Natural killer cell (primary cell): ENCODE measurements around the gene FBXW4. TPM values are rescaled to one million over a fixed set of nuclear protein-coding genes. Genes with fewer than 3 reads are reported as not detected.

Experiments used
- ATAC-seq, 3 donors: fragments of 150-1000 bp in 2 of 3; fragments of 200-7000 bp in 1 of 3; cut with Tn5 transposase; 1 replicate in 1 of 3; 2 replicates in 2 of 3; pipeline ENCODE4 v1.10.0; 2021; ENCODE audit warnings: mild to moderate bottlenecking in 2 of 3, moderate library complexity in 2 of 3
- DNase-seq, 2 donors: peaks; one replicate each; pipeline versions ENCODE4 v3.0.0 to v3.0.0-alpha.2; 2013 to 2021; ENCODE audit warnings: mixed read lengths in 1 of 2
- H3K27ac ChIP-seq: one replicate; pipeline ENCODE4 v1.5.1; 2013; ENCODE audit warnings: mild to moderate bottlenecking, low read length
- H3K27me3 ChIP-seq: one replicate; pipeline ENCODE4 v1.6.1; 2013; ENCODE audit warnings: low read length; ENCODE audit not compliant: control insufficient read depth, insufficient read depth
- H3K36me3 ChIP-seq: one replicate; pipeline ENCODE4 v1.6.1; 2013; ENCODE audit warnings: low read length; ENCODE audit not compliant: control insufficient read depth, insufficient read depth
- H3K4me1 ChIP-seq: one replicate; pipeline ENCODE4 v1.6.1; 2013; ENCODE audit warnings: low read length; ENCODE audit not compliant: control insufficient read depth, insufficient read depth
- H3K4me3 ChIP-seq: one replicate; pipeline ENCODE4 v1.5.1; 2013; ENCODE audit warnings: low read length
- H3K9me3 ChIP-seq: one replicate; pipeline ENCODE4 v1.6.1; 2013; ENCODE audit warnings: low read length; ENCODE audit not compliant: control insufficient read depth, insufficient read depth
- H3K27ac Mint-ChIP-seq, 2 donors: one replicate each; pipeline ENCODE4 v1.8.0; 2022; ENCODE audit warnings: mild to moderate bottlenecking in 2 of 2, mixed read lengths in 2 of 2, moderate library complexity in 1 of 2
- H3K27me3 Mint-ChIP-seq, 2 donors: one replicate each; pipeline ENCODE4 v1.8.0; 2022; ENCODE audit warnings: low read depth in 2 of 2, mixed read lengths in 2 of 2
- H3K36me3 Mint-ChIP-seq: one replicate; pipeline ENCODE4 v1.8.0; 2022; ENCODE audit warnings: mixed read lengths
- H3K4me1 Mint-ChIP-seq, 2 donors: one replicate each; pipeline ENCODE4 v1.8.0; 2022; ENCODE audit warnings: mixed read lengths in 2 of 2
- H3K4me3 Mint-ChIP-seq: one replicate; pipeline ENCODE4 v1.8.0; 2022; ENCODE audit warnings: mild to moderate bottlenecking, moderate library complexity, mixed read lengths
- H3K9me3 Mint-ChIP-seq, 2 donors: one replicate each; pipeline ENCODE4 v1.8.0; 2022; ENCODE audit warnings: mixed read lengths in 2 of 2
- WGBS: methylation state at CpG from one replicate; pipeline ENCODE4 v1.1.7; 2013; ENCODE audit warnings: missing lambda C conversion rate; ENCODE audit not compliant: insufficient coverage; 5-methylcytosine and 5-hydroxymethylcytosine counted together
- intact Hi-C: fragments of 100-400 bp; cut with micrococcal nuclease; formaldehyde crosslinking; loops from one replicate; pipeline ENCODE4 v1.14.2; 2022
- total RNA-seq, 4 donors: library from RNA; stranded (reverse); fragments of 120-200 nt in 1 of 4; gene quantifications; one replicate each; pipeline versions ENCODE4 v1.2.3 to v1.2.4, GENCODE V29; 2013 to 2022
- TF ChIP-seq, protein P1 (sequence below): fragments of 200-600 bp; IDR thresholded peaks from one replicate; pipeline ENCODE4 v1.8.0; 2022; ENCODE audit warnings: antibody characterized with exemption

Gene FBXW4
- total RNA-seq, 3 donors from 2014 or later (not counting 1 experiment from before 2014, with no cell fraction given) = 85.9 to 106 (median 91.9) TPM

DNA sequence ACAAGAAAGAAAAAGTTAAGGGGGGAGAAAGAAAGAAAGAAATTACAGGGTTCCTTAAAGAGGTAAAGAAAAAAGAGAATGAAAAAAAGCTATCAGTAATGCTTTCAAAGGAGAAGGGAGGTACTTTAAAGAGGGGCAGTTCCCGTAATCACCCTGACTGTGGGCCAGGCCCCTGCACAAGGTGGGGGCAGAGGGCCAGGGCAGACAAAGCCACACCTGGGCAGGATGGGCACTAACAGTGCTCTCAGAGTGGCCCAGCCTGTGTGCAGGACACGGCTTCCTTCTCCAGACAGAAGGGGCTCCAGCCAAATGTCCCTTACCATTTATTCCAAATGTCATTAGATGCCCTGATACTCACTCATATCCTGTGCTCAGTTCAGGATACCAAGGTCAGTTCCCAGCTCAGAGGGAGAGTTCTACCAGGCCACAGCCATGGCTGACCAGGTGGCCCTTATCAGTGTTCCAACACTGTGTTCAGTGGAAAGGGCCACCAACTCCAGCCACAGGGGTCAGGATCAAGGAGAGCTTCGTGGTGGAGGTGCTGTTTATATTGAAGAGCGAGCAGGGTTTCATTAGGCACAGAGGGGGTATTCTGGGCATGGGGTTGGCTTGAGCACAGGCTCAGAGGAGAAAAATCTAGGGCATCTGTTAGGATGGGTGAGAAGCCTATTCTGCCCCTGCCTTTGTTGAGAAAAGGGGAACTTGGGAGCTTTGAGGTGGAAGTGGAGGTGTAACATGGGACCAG, 77.0 kb downstream of the FBXW4 start:
- peaks cover 8% of the 10 kb centered on the region for H3K36me3 Mint-ChIP-seq
- H3K27ac ChIP-seq = no peak overlapping the region
- no peak overlapping the region for H3K4me3 ChIP-seq
- no peak for ATAC-seq
- H3K36me3 ChIP-seq = peaks cover 41% of the 10 kb centered on the region
- no peak for DNase-seq
- H3K27me3 Mint-ChIP-seq = no peaks in the 10 kb centered on the region
- TF ChIP-seq, protein P1, sequence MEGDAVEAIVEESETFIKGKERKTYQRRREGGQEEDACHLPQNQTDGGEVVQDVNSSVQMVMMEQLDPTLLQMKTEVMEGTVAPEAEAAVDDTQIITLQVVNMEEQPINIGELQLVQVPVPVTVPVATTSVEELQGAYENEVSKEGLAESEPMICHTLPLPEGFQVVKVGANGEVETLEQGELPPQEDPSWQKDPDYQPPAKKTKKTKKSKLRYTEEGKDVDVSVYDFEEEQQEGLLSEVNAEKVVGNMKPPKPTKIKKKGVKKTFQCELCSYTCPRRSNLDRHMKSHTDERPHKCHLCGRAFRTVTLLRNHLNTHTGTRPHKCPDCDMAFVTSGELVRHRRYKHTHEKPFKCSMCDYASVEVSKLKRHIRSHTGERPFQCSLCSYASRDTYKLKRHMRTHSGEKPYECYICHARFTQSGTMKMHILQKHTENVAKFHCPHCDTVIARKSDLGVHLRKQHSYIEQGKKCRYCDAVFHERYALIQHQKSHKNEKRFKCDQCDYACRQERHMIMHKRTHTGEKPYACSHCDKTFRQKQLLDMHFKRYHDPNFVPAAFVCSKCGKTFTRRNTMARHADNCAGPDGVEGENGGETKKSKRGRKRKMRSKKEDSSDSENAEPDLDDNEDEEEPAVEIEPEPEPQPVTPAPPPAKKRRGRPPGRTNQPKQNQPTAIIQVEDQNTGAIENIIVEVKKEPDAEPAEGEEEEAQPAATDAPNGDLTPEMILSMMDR = no peak
- peaks cover 12 to 29% of the 10 kb centered on the region in 2 donors for H3K4me1 Mint-ChIP-seq
- H3K4me3 Mint-ChIP-seq = no peak overlapping the region
- H3K9me3 ChIP-seq = no peaks in the 10 kb centered on the region
- WGBS = 89% methylated on average over 4 of the region's 4 CpGs
- H3K27me3 ChIP-seq = no peaks in the 10 kb centered on the region
- peak overlapping the region in 1 of 2 donors; percentile 63 for H3K27ac Mint-ChIP-seq
- no peaks in the 10 kb centered on the region for H3K9me3 Mint-ChIP-seq
- peaks cover 8% of the 10 kb centered on the region for H3K4me1 ChIP-seq
- intact Hi-C loops = no loop called here

DNA sequence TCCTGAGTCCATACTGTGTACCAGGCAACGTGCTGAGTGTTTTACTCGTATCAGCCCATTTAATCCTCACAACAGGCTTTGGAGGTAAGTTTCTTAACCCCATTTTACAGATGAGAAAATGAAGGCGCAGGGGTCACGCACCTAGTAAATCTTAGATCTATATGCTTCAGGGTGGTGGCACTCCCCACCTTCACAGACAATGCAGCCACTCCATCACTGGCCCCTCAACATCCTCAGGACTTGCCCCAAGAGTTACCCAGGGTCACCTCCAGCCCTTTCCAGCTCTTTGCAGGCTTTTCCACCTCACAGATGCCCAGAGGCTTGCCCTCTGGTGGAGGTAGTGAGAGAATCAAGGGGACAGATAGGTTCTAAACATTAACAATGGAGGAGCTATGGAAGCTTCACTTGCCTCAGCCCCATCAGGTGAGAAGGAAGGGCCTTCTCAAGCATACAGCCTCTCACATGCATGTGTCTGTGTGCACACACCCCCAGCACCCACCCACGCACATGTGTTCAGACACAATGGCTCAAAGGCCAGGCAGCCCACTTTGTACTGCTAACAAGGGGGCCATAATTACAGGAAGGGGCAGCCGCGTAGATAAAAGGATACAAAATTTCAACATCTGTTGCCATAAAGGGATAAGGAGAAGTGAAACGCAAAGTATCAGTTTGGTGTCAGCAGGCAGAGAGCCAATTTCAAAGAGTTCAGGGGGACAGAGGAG, 77.7 kb downstream of the FBXW4 start:
- Histone ChIP-seq H3K9me3 (no peaks in the 10 kb centered on the region), H3K27ac (no peak overlapping the region), H3K4me3 (no peak overlapping the region), H3K27me3 (no peaks in the 10 kb centered on the region), H3K4me1 (peaks cover 8% of the 10 kb centered on the region), H3K36me3 (peaks cover 42% of the 10 kb centered on the region)
- Mint-ChIP-seq H3K4me3 (no peak overlapping the region), H3K9me3 (no peaks in the 10 kb centered on the region), H3K27me3 (no peaks in the 10 kb centered on the region), H3K27ac (peak overlapping the region in 1 of 2 donors; percentile 63), H3K36me3 (peaks cover 8% of the 10 kb centered on the region), H3K4me1 (peaks cover 12 to 29% of the 10 kb centered on the region in 2 donors)
- intact Hi-C loops = no loop called here
- TF ChIP-seq, protein P1 = no peak
- DNase-seq (no peak), ATAC-seq (no peak)
- 72% methylated on average over 8 of the region's 8 CpGs for WGBS

DNA sequence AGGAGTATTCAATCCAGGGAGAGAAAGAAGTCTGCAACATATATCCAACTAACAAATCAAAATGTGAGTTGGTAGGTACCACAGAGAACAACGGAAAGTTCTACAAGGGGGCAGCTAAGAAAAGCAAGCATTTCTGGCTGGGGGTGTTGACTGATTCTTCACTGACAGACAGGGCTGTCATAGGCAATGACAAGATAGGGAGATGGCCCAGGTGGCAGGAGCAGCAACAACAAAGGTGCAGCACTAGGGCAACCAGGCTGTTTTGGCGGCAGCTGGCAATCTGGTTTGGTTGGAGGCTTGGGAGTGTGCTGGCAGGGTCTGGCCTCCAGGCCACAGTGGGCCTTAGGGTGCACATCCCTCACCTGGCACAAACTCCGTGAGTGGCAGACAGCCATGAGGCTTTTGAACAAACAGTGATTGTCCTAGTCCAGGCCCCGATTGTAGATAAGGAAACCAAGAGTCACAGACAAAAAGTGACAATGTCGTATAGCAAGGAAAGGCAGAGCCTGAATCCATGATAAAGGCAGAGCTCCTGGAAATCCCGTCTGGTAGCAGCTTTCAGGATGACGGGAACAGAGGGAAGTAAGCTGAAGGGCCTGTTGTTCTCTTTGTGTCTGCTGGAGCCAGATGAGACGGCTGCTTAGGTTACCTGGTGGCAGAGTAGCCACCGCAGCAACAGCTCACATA, 78.4 kb downstream of the FBXW4 start:
- intact Hi-C loops = no loop called here
- ATAC-seq = no peak
- Histone ChIP-seq H3K27me3 (no peaks in the 10 kb centered on the region), H3K4me1 (peaks cover 8% of the 10 kb centered on the region), H3K36me3 (peaks cover 44% of the 10 kb centered on the region), H3K4me3 (no peak overlapping the region), H3K27ac (no peak overlapping the region), H3K9me3 (no peaks in the 10 kb centered on the region)
- TF ChIP-seq, protein P1 = no peak
- peaks cover 2% of the 10 kb centered on the region for H3K36me3 Mint-ChIP-seq
- no peaks in the 10 kb centered on the region for H3K9me3 Mint-ChIP-seq
- no peak overlapping the region for H3K4me3 Mint-ChIP-seq
- peaks cover 12 to 30% of the 10 kb centered on the region in 2 donors for H3K4me1 Mint-ChIP-seq
- no peak for DNase-seq
- 95% methylated on average over 9 of the region's 9 CpGs for WGBS
- H3K27ac Mint-ChIP-seq = peak overlapping the region in 1 of 2 donors; percentile 44
- no peaks in the 10 kb centered on the region for H3K27me3 Mint-ChIP-seq
